Right lobe of liver (tissue), 4 donors: ENCODE results near the gene RNF157.

Experiments used
- POLR2A ChIP-seq: fragments of 450-650 bp; IDR thresholded peaks from one replicate; pipeline ENCODE4 v1.6.1; 2017; ENCODE audit warnings: antibody characterized with exemption, mild to moderate bottlenecking
- TF ChIP-seq, protein P1 (sequence below), 4 donors: fragments of 200-600 bp in 3 of 4; fragments of 450-650 bp in 1 of 4; IDR thresholded peaks; one replicate each; pipeline versions ENCODE4 v1.5.1 to v1.8.0; 2016 to 2022; ENCODE audit warnings: antibody characterized with exemption in 4 of 4, mild to moderate bottlenecking in 2 of 4
- donor health status: DM: no; HTN: no; CAD: no.
- donor health status: DM: no; HTN: no; CAD: no.
- donor health status: DM: no; HTN: yes; CAD: no.

DNA sequence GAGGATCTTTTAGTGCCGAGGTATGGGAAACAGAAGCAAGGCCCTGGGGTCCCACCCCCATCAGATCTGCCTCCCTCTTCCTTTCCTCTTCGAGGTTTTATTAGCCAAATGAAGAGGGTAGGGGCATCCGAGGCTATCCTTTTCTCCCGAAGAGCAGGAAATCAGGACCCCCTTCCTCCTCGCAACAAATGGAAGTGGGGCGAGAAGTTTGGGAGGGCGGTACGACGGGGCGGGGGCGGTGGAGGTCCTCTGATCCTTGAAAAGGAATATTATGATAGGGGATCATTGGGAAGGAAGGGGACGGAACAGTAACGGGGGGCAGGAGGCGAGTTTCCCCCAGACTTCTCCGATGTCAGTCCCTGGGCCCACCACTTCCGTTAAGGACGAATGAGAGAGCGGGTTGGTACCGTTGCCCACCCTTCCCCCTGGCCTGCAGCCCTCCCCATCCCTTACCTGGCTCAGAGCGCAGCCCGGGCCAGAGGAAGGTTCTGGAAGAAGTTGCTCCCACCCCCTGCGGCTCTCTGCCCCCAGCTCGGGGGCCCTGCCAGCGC is 99.6 kb downstream of the RNF157 start:
- TF ChIP-seq, protein P1, sequence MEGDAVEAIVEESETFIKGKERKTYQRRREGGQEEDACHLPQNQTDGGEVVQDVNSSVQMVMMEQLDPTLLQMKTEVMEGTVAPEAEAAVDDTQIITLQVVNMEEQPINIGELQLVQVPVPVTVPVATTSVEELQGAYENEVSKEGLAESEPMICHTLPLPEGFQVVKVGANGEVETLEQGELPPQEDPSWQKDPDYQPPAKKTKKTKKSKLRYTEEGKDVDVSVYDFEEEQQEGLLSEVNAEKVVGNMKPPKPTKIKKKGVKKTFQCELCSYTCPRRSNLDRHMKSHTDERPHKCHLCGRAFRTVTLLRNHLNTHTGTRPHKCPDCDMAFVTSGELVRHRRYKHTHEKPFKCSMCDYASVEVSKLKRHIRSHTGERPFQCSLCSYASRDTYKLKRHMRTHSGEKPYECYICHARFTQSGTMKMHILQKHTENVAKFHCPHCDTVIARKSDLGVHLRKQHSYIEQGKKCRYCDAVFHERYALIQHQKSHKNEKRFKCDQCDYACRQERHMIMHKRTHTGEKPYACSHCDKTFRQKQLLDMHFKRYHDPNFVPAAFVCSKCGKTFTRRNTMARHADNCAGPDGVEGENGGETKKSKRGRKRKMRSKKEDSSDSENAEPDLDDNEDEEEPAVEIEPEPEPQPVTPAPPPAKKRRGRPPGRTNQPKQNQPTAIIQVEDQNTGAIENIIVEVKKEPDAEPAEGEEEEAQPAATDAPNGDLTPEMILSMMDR (IDR thresholded peaks at IDR 0.05): no peak
- TF ChIP-seq POLR2A: no peak
